HepG2 (cell line): ENCODE data around the gene THRA. TPM values are rescaled to one million over a fixed set of nuclear protein-coding genes. Genes with fewer than 3 reads are reported as not detected.

ENCODE experiments used
- ARID5B ChIP-seq: IDR thresholded peaks from 2 replicates; pipeline ENCODE4 v1.4.0; 2020; ENCODE audit warnings: mild to moderate bottlenecking, missing genetic modification reagents
- ATF1 ChIP-seq: IDR thresholded peaks from 2 replicates; pipeline ENCODE4 v1.6.1; 2016; ENCODE audit warnings: mild to moderate bottlenecking, control low read depth
- BRD4 ChIP-seq: sonication (generic); formaldehyde crosslinking; IDR thresholded peaks from 2 replicates; pipeline ENCODE4 v1.4.0; 2020; ENCODE audit warnings: missing genetic modification reagents
- CERS6 ChIP-seq: sonication (generic); formaldehyde crosslinking; IDR thresholded peaks from 2 replicates; pipeline ENCODE4 v1.5.0; 2020; ENCODE audit warnings: missing genetic modification reagents
- CREM ChIP-seq, 2 experiments: sonication (generic) in 1 of 2; formaldehyde crosslinking in 1 of 2; IDR thresholded peaks; 2 replicates each; pipeline versions ENCODE4 v1.4.0 to v1.6.1; 2016 to 2020; ENCODE audit warnings: antibody characterized with exemption in 1 of 2, mild to moderate bottlenecking in 1 of 2, missing genetic modification reagents in 1 of 2
- ETV5 ChIP-seq: IDR thresholded peaks from 2 replicates; pipeline ENCODE4 v1.6.1; 2018; ENCODE audit warnings: missing biosample characterization, missing genetic modification reagents, inconsistent platforms, borderline replicate concordance
- GPBP1L1 ChIP-seq: sonication (generic); formaldehyde crosslinking; IDR thresholded peaks from 2 replicates; pipeline ENCODE4 v1.5.0; 2020; ENCODE audit warnings: mild to moderate bottlenecking, missing genetic modification reagents
- NFKB2 ChIP-seq: sonication (generic); formaldehyde crosslinking; IDR thresholded peaks from 2 replicates; pipeline ENCODE4 v1.4.0; 2020; ENCODE audit warnings: missing genetic modification reagents, borderline replicate concordance
- NFRKB ChIP-seq: fragments of 450-650 bp; IDR thresholded peaks from 2 replicates; pipeline ENCODE4 v1.6.1; 2017
- RAD21 ChIP-seq: fragments of 450-650 bp; formaldehyde crosslinking; IDR thresholded peaks from 2 replicates; pipeline ENCODE4 v1.5.0; 2020; ENCODE audit warnings: mild to moderate bottlenecking
- RARG ChIP-seq: sonication (generic); formaldehyde crosslinking; IDR thresholded peaks from 2 replicates; pipeline ENCODE4 v1.4.0; 2020; ENCODE audit warnings: low read depth, mild to moderate bottlenecking, missing genetic modification reagents
- RBAK ChIP-seq: sonication (generic); formaldehyde crosslinking; IDR thresholded peaks from 2 replicates; pipeline ENCODE4 v1.5.1; 2020; ENCODE audit warnings: mild to moderate bottlenecking, missing genetic modification reagents
- THYN1 ChIP-seq: sonication (generic); formaldehyde crosslinking; IDR thresholded peaks from 2 replicates; pipeline ENCODE4 v1.8.1; 2023; ENCODE audit warnings: low read depth, mild to moderate bottlenecking, moderate library complexity, missing genetic modification reagents, borderline replicate concordance
- ZFP90 ChIP-seq: sonication (generic); formaldehyde crosslinking; IDR thresholded peaks from 2 replicates; pipeline ENCODE4 v1.8.0; 2022; ENCODE audit warnings: missing genetic modification reagents, mild to moderate bottlenecking, inconsistent platforms, borderline replicate concordance
- ZNF225 ChIP-seq: sonication (generic); formaldehyde crosslinking; IDR thresholded peaks from 2 replicates; pipeline ENCODE4 v1.4.0; 2020; ENCODE audit warnings: mild to moderate bottlenecking, missing genetic modification reagents
- ZNF503 ChIP-seq: sonication (generic); formaldehyde crosslinking; IDR thresholded peaks from 2 replicates; pipeline ENCODE4 v1.4.0; 2020; ENCODE audit warnings: missing genetic modification reagents
- ZZZ3 ChIP-seq: sonication (generic); formaldehyde crosslinking; IDR thresholded peaks from 2 replicates; pipeline ENCODE4 v1.4.0; 2020; ENCODE audit warnings: missing genetic modification reagents, mild to moderate bottlenecking, borderline replicate concordance
- polyA plus RNA-seq, 8 experiments: library from polyadenylated mRNA; depleted of rRNA in 3 of 8; stranded (reverse) in 7 of 8; unstranded in 1 of 8; fragments of >200 nt; fragmentation: Illumina TruSeq in 4 of 8; extraction: Trizol in 4 of 8; gene quantifications; 2 replicates each; pipeline versions ENCODE4 v1.2.1 to v1.2.3, GENCODE V29; 2011 to 2016; ENCODE audit warnings: low read depth in 4 of 8, missing spikeins in 1 of 8, mixed read lengths in 1 of 8; ENCODE audit not compliant: insufficient read depth in 1 of 8
- total RNA-seq, 5 experiments: library from RNA; depleted of rRNA; stranded (reverse); fragments of >200 nt; fragmentation: Illumina TruSeq; extraction: Trizol; gene quantifications; 2 replicates each; pipeline ENCODE4 v1.2.3, GENCODE V29; 2016; ENCODE audit warnings: low read depth in 1 of 5
- TF ChIP-seq, protein P1 (sequence below): sonication (generic); formaldehyde crosslinking; conservative IDR thresholded peaks from 2 replicates; pipeline ENCODE4 v1.8.1; 2023; ENCODE audit warnings: missing genetic modification reagents

Gene THRA
- total and polyA plus RNA-seq, 2 of the 13 experiments (the other 11 are each of a cell fraction or from before 2014, with no cell fraction given) = 8.0 to 9.9 TPM

- TF ChIP-seq RAD21 (CRISPR knock-in tag) (peak; percentile 76), ARID5B (CRISPR knock-in tag) (no peak), ZFP90 (CRISPR knock-in tag) (no peak), GPBP1L1 (CRISPR knock-in tag) (no peak), CERS6 (no peak), ZNF503 (CRISPR knock-in tag) (no peak), ETV5 (CRISPR knock-in tag) (peak; percentile 56; the same call in 1 of the 2 replicates), CREM (IDR thresholded peaks at IDR 0.05) (no peak), CREM (CRISPR knock-in tag; IDR thresholded peaks at IDR 0.05) (no peak), THYN1 (CRISPR knock-in tag) (no peak), ATF1 (CRISPR knock-in tag) (no peak), BRD4 (CRISPR knock-in tag) (0 out of 2 replicates have a peak, but pooled peaks have one; percentile 29), NFKB2 (CRISPR knock-in tag) (no peak), NFRKB (no peak), ZZZ3 (CRISPR knock-in tag) (no peak), ZNF225 (CRISPR knock-in tag) (no peak), RARG (CRISPR knock-in tag) (no peak), RBAK (CRISPR knock-in tag) (no peak)
- TF ChIP-seq, protein P1, sequence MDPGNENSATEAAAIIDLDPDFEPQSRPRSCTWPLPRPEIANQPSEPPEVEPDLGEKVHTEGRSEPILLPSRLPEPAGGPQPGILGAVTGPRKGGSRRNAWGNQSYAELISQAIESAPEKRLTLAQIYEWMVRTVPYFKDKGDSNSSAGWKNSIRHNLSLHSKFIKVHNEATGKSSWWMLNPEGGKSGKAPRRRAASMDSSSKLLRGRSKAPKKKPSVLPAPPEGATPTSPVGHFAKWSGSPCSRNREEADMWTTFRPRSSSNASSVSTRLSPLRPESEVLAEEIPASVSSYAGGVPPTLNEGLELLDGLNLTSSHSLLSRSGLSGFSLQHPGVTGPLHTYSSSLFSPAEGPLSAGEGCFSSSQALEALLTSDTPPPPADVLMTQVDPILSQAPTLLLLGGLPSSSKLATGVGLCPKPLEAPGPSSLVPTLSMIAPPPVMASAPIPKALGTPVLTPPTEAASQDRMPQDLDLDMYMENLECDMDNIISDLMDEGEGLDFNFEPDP (CRISPR knock-in tag) = no peak
Observed at GRCh38 chr17:40075201-40075941, 12.6 kb downstream of the THRA start (continued).
